Liver (tissue), 9 donors: ENCODE measurements around the gene CCDC88C. TPM values are rescaled to one million over a fixed set of nuclear protein-coding genes. Genes with fewer than 3 reads are reported as not detected.

Experiments
- DNase-seq: peaks from one replicate; pipeline ENCODE4 v3.0.0-alpha.2; 2017; ENCODE audit warnings: low spot score
- H3K27ac ChIP-seq, 2 donors: one replicate each; pipeline ENCODE4 v1.7.0; 2013; ENCODE audit warnings: inconsistent platforms in 2 of 2, low read length in 2 of 2, control low read depth in 1 of 2, low read depth in 1 of 2, mild to moderate bottlenecking in 1 of 2
- H3K27me3 ChIP-seq, 4 donors: one replicate each; pipeline versions ENCODE4 v1.6.1 to v1.7.0; 2013; ENCODE audit warnings: low read length in 3 of 4, inconsistent platforms in 1 of 4, mild to moderate bottlenecking in 1 of 4, moderate library complexity in 1 of 4; ENCODE audit not compliant: control insufficient read depth in 4 of 4, insufficient read depth in 4 of 4
- H3K36me3 ChIP-seq, 4 donors: one replicate each; pipeline versions ENCODE4 v1.6.1 to v1.7.0; 2013; ENCODE audit warnings: low read length in 3 of 4, mild to moderate bottlenecking in 3 of 4, low read depth in 1 of 4, moderate library complexity in 1 of 4; ENCODE audit not compliant: control insufficient read depth in 4 of 4, insufficient read depth in 3 of 4
- H3K4me1 ChIP-seq, 4 donors: one replicate each; pipeline versions ENCODE4 v1.6.1 to v1.7.0; 2013; ENCODE audit warnings: low read length in 3 of 4, mild to moderate bottlenecking in 3 of 4, moderate library complexity in 1 of 4; ENCODE audit not compliant: control insufficient read depth in 4 of 4, insufficient read depth in 4 of 4
- H3K4me3 ChIP-seq, 3 donors: one replicate each; pipeline versions ENCODE4 v1.6.1 to v1.7.0; 2013; ENCODE audit warnings: low read length in 3 of 3, control low read depth in 1 of 3, low read depth in 1 of 3, mild to moderate bottlenecking in 1 of 3
- H3K9ac ChIP-seq, 2 donors: one replicate each; pipeline ENCODE4 v1.7.0; 2013; ENCODE audit warnings: low read length in 2 of 2, mild to moderate bottlenecking in 2 of 2, moderate library complexity in 2 of 2, control low read depth in 1 of 2, low read depth in 1 of 2
- H3K9me3 ChIP-seq, 4 donors: one replicate each; pipeline versions ENCODE4 v1.6.1 to v1.7.0; 2013; ENCODE audit warnings: low read length in 3 of 4; ENCODE audit not compliant: control insufficient read depth in 4 of 4
- CTCF ChIP-seq: fragments of 150-350 bp; IDR thresholded peaks from 2 replicates; pipeline ENCODE4 v1.5.1; 2017; ENCODE audit warnings: improper control_type of control experiment, low read depth, low read length; ENCODE audit not compliant: missing input control
- EGR1 ChIP-seq, 2 donors: IDR thresholded peaks; 2 replicates each; pipeline ENCODE4 v1.6.1; 2016 to 2018; ENCODE audit warnings: antibody characterized with exemption in 2 of 2, low read depth in 2 of 2
- FOXA1 ChIP-seq: IDR thresholded peaks from 2 replicates; pipeline ENCODE4 v1.6.1; 2016; ENCODE audit warnings: antibody characterized with exemption
- FOXA2 ChIP-seq: IDR thresholded peaks from 2 replicates; pipeline ENCODE4 v1.6.1; 2016; ENCODE audit warnings: antibody characterized with exemption
- HNF4A ChIP-seq, 2 donors: conservative IDR thresholded peaks; 2 replicates each; pipeline ENCODE4 v1.6.1; 2016; ENCODE audit warnings: antibody characterized with exemption in 2 of 2, mild to moderate bottlenecking in 2 of 2
- HNF4G ChIP-seq: IDR thresholded peaks from 2 replicates; pipeline ENCODE4 v1.6.1; 2016; ENCODE audit warnings: antibody characterized with exemption
- JUND ChIP-seq, 2 donors: IDR thresholded peaks; 2 replicates each; pipeline ENCODE4 v1.6.1; 2016; ENCODE audit warnings: antibody characterized with exemption in 2 of 2
- MAX ChIP-seq: IDR thresholded peaks from 2 replicates; pipeline ENCODE4 v1.6.1; 2016; ENCODE audit warnings: antibody characterized with exemption
- NR2F2 ChIP-seq: IDR thresholded peaks from 2 replicates; pipeline ENCODE4 v1.6.1; 2016; ENCODE audit warnings: antibody characterized with exemption
- REST ChIP-seq: IDR thresholded peaks from 2 replicates; pipeline ENCODE4 v1.6.1; 2016; ENCODE audit warnings: antibody characterized with exemption, mild to moderate bottlenecking
- RXRA ChIP-seq, 2 donors: IDR thresholded peaks; 2 replicates each; pipeline ENCODE4 v1.6.1; 2017 to 2018; ENCODE audit warnings: antibody characterized with exemption in 2 of 2, mild to moderate bottlenecking in 1 of 2
- TAF1 ChIP-seq: conservative IDR thresholded peaks from 2 replicates; pipeline ENCODE4 v1.6.1; 2016; ENCODE audit warnings: antibody characterized with exemption, mild to moderate bottlenecking
- YY1 ChIP-seq: IDR thresholded peaks from 2 replicates; pipeline ENCODE4 v1.6.1; 2016; ENCODE audit warnings: antibody characterized with exemption, mild to moderate bottlenecking
- ZBTB33 ChIP-seq: IDR thresholded peaks from 2 replicates; pipeline ENCODE4 v1.6.1; 2016; ENCODE audit warnings: antibody characterized with exemption
- WGBS: extraction: QIAGEN DNeasy Blood & Tissue Kit; methylation state at CpG from one replicate; pipeline ENCODE4 v1.1.7; 2013; 5-methylcytosine and 5-hydroxymethylcytosine counted together
- polyA plus RNA-seq, 2 donors: library from polyadenylated mRNA; stranded (reverse) in 1 of 2; unstranded in 1 of 2; fragments of 200-250 nt in 1 of 2; fragments of >200 nt in 1 of 2; fragmentation: Nextera tagmentation in 1 of 2; extraction: Ambion mirVana in 1 of 2; gene quantifications; one replicate each; pipeline versions ENCODE4 v1.2.1 to v1.2.3, GENCODE V29; 2013 to 2015
- total RNA-seq, 2 donors: library from RNA; depleted of rRNA; stranded (reverse); fragments of >200 nt; gene quantifications; one replicate each; pipeline ENCODE4 v1.2.3, GENCODE V29; 2014
- donor health status: healthy.
- donor health status: healthy.
- donor health status: healthy.
- donor health status: healthy.
- donor health status: healthy.

The CCDC88C gene
- total and polyA plus RNA-seq, 4 donors: 1.3 to 10.8 (median 4.0) TPM

- no peak overlapping the region for H3K27ac ChIP-seq
- WGBS: 90% methylated on average over 7 of the region's 7 CpGs
- H3K9ac ChIP-seq: no peak overlapping the region
- DNase-seq: no peak
- no peaks in the 10 kb centered on the region for H3K27me3 ChIP-seq
- no peaks in the 10 kb centered on the region for H3K4me1 ChIP-seq
- TF ChIP-seq YY1 (no peak), TAF1 (no peak), FOXA1 (no peak), REST (no peak), HNF4A (conservative IDR thresholded peaks at IDR 0.05) (no peak), EGR1 (IDR thresholded peaks at IDR 0.05; ENCODE audit: low read depth in 2 of 2) (no peak), CTCF (no peak), FOXA2 (no peak), HNF4G (no peak)
- no peaks in the 10 kb centered on the region for H3K36me3 ChIP-seq
- no peak overlapping the region for H3K4me3 ChIP-seq
- no peaks in the 10 kb centered on the region for H3K9me3 ChIP-seq
Measured at GRCh38 chr14:91237219-91237618, 180.4 kb downstream of the CCDC88C start.

- no peak overlapping the region for H3K27ac ChIP-seq
- H3K9ac ChIP-seq: no peak overlapping the region
- no peak for TF ChIP-seq FOXA2
- no peak for TF ChIP-seq JUND (IDR thresholded peaks at IDR 0.05)
- no peak for TF ChIP-seq NR2F2
- no peaks in the 10 kb centered on the region for H3K36me3 ChIP-seq
- peaks cover 0 to 2% (median 0%) of the 10 kb centered on the region in 4 donors for H3K9me3 ChIP-seq
- 84% methylated on average over 7 of the region's 7 CpGs for WGBS
- H3K4me1 ChIP-seq: no peaks in the 10 kb centered on the region
- no peak overlapping the region for H3K4me3 ChIP-seq
- no peaks in the 10 kb centered on the region for H3K27me3 ChIP-seq
- DNase-seq: no peak
Measured at GRCh38 chr14:91235841-91236240, 181.8 kb downstream of the CCDC88C start.

- Histone ChIP-seq H3K27ac (no peak overlapping the region), H3K4me1 (no peaks in the 10 kb centered on the region), H3K9me3 (peaks cover 0 to 5% (median 1%) of the 10 kb centered on the region in 4 donors), H3K27me3 (no peaks in the 10 kb centered on the region), H3K36me3 (no peaks in the 10 kb centered on the region), H3K9ac (no peak overlapping the region), H3K4me3 (no peak overlapping the region)
- no peak for DNase-seq
- 97% methylated on average over 16 of the region's 16 CpGs for WGBS
- TF ChIP-seq FOXA2 (no peak), ZBTB33 (no peak), JUND (IDR thresholded peaks at IDR 0.05) (no peak), FOXA1 (no peak), NR2F2 (no peak), MAX (no peak), TAF1 (no peak), RXRA (IDR thresholded peaks at IDR 0.05) (no peak), REST (no peak), HNF4G (no peak), CTCF (no peak)
Measured at GRCh38 chr14:91234791-91235114, 182.9 kb downstream of the CCDC88C start.
